ENCODE data around the gene MANBA.

Gene MANBA

GRCh38 chr4:102612210-102612609 is 148.6 kb downstream of the MANBA start:
- H3K27me3 Mint-ChIP-seq, result no peaks in the 10 kb centered on the region
- H3K27ac Mint-ChIP-seq, result peak overlapping the region; percentile 98
- H3K4me3 Mint-ChIP-seq, result peak overlapping the region; percentile 84
- no peaks in the 10 kb centered on the region for H3K9me3 Mint-ChIP-seq
- H3K4me1 Mint-ChIP-seq, result peaks cover 89% of the 10 kb centered on the region
- peaks cover 70% of the 10 kb centered on the region for H3K36me3 Mint-ChIP-seq

- Mint-ChIP-seq H3K27me3 (no peaks in the 10 kb centered on the region), H3K4me3 (no peak overlapping the region), H3K9me3 (no peaks in the 10 kb centered on the region), H3K4me1 (peaks cover 82% of the 10 kb centered on the region), H3K36me3 (peaks cover 63% of the 10 kb centered on the region), H3K27ac (peak overlapping the region; percentile 46)
Measured at GRCh38 chr4:102610476-102610875, 150.3 kb downstream of the MANBA start.

GRCh38 chr4:102610007-102610406 is 150.8 kb downstream of the MANBA start:
- H3K27me3 Mint-ChIP-seq, result no peaks in the 10 kb centered on the region
- peak overlapping the region; percentile 2 for H3K27ac Mint-ChIP-seq
- H3K4me3 Mint-ChIP-seq, result no peak overlapping the region
- peaks cover 62% of the 10 kb centered on the region for H3K36me3 Mint-ChIP-seq
- H3K4me1 Mint-ChIP-seq, result peaks cover 79% of the 10 kb centered on the region
- no peaks in the 10 kb centered on the region for H3K9me3 Mint-ChIP-seq

DNA sequence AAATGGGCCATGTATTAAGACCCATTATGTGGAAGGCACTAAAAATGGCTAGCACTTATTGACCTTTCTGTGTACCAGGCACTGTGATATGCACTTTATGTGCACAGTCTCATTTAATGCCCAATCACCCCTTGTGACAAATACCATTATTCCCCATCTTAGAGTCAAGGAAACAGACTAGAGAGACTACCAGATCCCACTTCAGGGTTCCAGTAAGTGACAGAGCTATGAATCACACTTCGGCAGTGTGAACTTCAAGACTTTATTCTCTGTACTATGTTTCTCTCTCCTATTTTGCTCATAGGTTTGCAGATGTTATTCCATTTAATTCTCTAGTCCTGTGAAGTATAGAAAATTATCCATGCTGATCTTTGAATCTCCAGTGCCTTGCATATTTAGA is 152.6 kb downstream of the MANBA start:
- Mint-ChIP-seq H3K9me3 (no peaks in the 10 kb centered on the region), H3K4me3 (peak overlapping the region; percentile 11), H3K27ac (peak overlapping the region; percentile 24), H3K4me1 (peaks cover 69% of the 10 kb centered on the region), H3K36me3 (peaks cover 58% of the 10 kb centered on the region), H3K27me3 (no peaks in the 10 kb centered on the region)

- Mint-ChIP-seq H3K36me3 (peaks cover 53% of the 10 kb centered on the region), H3K9me3 (no peaks in the 10 kb centered on the region), H3K27ac (peak overlapping the region; percentile 66), H3K4me3 (no peak overlapping the region), H3K4me1 (peaks cover 59% of the 10 kb centered on the region), H3K27me3 (no peaks in the 10 kb centered on the region)
Measured at GRCh38 chr4:102606846-102607450, 153.8 kb downstream of the MANBA start.

DNA sequence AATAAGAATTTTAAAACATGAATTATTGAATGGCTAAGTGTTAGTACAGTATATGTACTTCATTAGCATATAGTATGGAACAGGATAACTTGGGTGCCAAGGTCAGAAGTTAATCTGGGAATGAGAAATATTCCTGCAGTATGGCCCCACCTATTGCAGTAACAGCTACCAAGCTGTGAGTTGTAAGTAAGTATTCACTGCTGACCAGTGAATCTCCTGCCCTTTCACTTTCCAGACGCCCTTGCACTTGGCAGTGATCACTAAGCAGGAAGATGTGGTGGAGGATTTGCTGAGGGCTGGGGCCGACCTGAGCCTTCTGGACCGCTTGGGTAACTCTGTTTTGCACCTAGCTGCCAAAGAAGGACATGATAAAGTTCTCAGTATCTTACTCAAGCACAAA is 154.5 kb downstream of the MANBA start:
- H3K27ac Mint-ChIP-seq, result peak overlapping the region; percentile 66
- no peak overlapping the region for H3K4me3 Mint-ChIP-seq
- H3K9me3 Mint-ChIP-seq, result no peaks in the 10 kb centered on the region
- peaks cover 53% of the 10 kb centered on the region for H3K36me3 Mint-ChIP-seq
- no peaks in the 10 kb centered on the region for H3K27me3 Mint-ChIP-seq
- H3K4me1 Mint-ChIP-seq, result peaks cover 58% of the 10 kb centered on the region

DNA sequence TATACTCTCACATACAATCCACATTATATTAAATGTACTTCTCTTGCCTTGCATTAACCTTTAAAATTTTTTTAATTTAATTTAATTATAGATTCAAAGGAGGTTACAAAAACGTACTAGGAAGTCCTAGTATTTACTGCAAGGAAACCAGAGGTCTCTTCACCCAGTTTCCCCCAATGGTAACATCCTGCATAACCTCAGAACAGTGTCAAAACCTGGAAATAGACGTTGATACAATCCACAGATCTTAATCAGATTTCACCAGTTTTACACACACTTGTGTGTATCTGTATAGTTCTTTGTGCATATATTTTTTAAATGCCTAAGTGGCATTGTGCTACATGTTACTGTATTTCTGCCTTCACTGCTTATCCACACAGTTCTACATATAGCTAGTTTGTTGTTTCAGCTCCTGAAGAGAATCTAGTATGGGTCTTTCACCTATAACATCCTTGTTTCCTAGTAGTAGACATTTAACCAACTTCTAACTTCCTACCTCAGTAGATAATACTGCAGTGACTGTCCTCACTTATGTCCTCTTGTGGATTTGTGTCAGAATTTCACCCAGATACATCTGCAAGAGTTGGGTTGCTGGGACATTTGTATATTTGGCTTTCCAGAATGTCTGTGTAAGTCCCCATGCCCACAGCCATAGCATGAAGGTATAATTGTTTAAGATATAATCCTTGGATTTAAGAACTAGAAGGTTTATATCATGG is 156.4 kb downstream of the MANBA start:
- Mint-ChIP-seq H3K27me3 (no peaks in the 10 kb centered on the region), H3K27ac (peak overlapping the region; percentile 87)

DNA sequence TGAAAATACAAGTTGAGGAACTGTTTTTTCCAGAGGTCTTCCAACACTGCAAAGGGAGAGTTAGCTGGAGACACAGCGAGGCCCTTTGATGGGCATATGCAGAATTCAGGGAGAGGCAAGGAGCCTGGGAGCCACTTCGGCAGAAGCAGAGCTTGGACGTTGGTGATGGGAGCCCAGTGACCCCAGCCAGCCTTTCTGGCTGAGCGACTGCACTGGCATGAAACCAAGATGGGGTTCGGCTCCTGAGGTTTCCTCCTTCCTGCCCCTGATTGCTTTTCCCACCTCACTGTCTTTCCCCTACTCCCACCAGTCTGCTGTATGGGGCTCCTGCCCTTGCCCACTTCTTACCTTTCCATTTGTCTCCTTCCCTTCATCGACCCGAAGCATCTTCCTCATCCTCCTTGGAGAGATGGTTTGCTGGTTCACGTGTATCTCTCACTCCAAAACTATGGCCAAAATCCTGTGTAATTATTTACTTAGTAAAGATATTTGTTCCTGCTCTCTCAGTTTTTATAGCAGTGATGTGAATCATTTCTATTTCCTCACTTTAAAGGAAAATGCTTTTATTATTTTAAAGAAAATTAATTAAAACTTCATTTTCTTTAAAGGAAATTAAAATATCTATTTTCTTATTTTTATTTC is 159.1 kb downstream of the MANBA start:
- H3K9me3 Mint-ChIP-seq, result no peaks in the 10 kb centered on the region
- no peaks in the 10 kb centered on the region for H3K27me3 Mint-ChIP-seq
- peaks cover 56% of the 10 kb centered on the region for H3K36me3 Mint-ChIP-seq
- H3K27ac Mint-ChIP-seq, result peak overlapping the region; percentile 63
- H3K4me1 Mint-ChIP-seq, result peaks cover 64% of the 10 kb centered on the region
- H3K4me3 Mint-ChIP-seq, result no peak overlapping the region

More for the DNA sequence above, 156.4 kb downstream of the MANBA start:
- H3K4me1 Mint-ChIP-seq, result peaks cover 62% of the 10 kb centered on the region
- H3K4me3 Mint-ChIP-seq, result no peak overlapping the region
- no peaks in the 10 kb centered on the region for H3K9me3 Mint-ChIP-seq
- H3K36me3 Mint-ChIP-seq, result peaks cover 53% of the 10 kb centered on the region

GRCh38 chr4:102600689-102601088 is 160.1 kb downstream of the MANBA start:
- peaks cover 72% of the 10 kb centered on the region for H3K4me1 Mint-ChIP-seq
- no peaks in the 10 kb centered on the region for H3K27me3 Mint-ChIP-seq
- H3K9me3 Mint-ChIP-seq, result no peaks in the 10 kb centered on the region
- H3K36me3 Mint-ChIP-seq, result peaks cover 62% of the 10 kb centered on the region
- H3K4me3 Mint-ChIP-seq, result peak overlapping the region; percentile 39
- peak overlapping the region; percentile 66 for H3K27ac Mint-ChIP-seq

GRCh38 chr4:102599886-102600285 is 160.9 kb downstream of the MANBA start:
- peaks cover 64% of the 10 kb centered on the region for H3K36me3 Mint-ChIP-seq
- H3K27ac Mint-ChIP-seq, result peak overlapping the region; percentile 66
- no peaks in the 10 kb centered on the region for H3K9me3 Mint-ChIP-seq
- H3K4me1 Mint-ChIP-seq, result peaks cover 76% of the 10 kb centered on the region
- peak overlapping the region; percentile 15 for H3K4me3 Mint-ChIP-seq
- no peaks in the 10 kb centered on the region for H3K27me3 Mint-ChIP-seq

DNA sequence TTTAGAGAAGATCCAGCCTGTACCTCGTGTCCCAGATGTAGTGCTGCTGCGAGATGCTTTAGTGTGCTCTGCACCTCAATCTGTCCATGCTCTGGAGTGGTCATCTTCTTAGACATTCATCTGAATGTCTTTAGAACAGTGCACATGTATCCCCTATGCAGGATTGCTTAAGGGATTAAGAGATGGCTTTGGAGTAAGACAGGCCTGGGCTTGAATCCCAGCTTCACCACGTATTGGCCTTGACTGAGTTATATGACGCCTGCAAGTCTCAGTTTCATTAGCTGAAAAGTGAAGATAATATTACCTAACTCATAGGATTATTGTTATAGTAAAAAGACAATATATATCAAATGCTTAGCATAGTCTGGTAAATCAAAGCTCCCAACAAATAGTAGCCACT is 161.3 kb downstream of the MANBA start:
- Mint-ChIP-seq H3K4me1 (peaks cover 79% of the 10 kb centered on the region), H3K27me3 (no peaks in the 10 kb centered on the region), H3K9me3 (no peaks in the 10 kb centered on the region), H3K27ac (peak overlapping the region; percentile 91), H3K36me3 (peaks cover 62% of the 10 kb centered on the region), H3K4me3 (peak overlapping the region; percentile 40)

DNA sequence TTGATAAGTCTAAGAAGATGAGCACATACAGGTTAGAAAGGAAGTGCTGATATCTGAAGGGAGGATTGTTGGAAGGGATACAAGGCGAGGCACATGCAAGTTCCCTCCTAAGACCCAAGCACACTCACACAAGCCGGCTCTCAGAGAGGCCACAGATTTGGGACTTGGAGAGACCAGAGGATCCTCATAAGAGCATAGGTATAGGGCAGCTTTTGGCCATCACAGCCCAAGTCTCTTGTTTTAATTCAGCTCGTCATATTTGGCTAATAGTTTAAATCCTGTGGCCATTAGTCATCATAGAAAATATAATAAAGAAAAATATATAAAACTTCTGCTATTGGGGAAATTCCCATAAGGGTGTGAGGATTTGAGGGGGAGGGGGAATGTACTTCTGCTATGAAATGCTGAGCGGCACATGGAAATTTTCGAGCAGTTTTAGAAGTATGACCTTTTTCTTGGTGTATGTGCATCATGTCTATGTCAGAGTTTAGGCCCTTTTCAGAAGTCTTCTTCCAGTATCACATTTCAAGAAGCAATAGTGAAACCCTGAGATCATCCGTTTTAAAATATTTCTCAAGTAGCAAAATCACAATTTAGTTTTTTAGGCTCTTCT is 161.9 kb downstream of the MANBA start:
- H3K36me3 Mint-ChIP-seq, result peaks cover 65% of the 10 kb centered on the region
- peaks cover 85% of the 10 kb centered on the region for H3K4me1 Mint-ChIP-seq
- H3K27ac Mint-ChIP-seq, result peak overlapping the region; percentile 91
- no peaks in the 10 kb centered on the region for H3K27me3 Mint-ChIP-seq
- peak overlapping the region; percentile 66 for H3K4me3 Mint-ChIP-seq
- H3K9me3 Mint-ChIP-seq, result no peaks in the 10 kb centered on the region

- peaks cover 83% of the 10 kb centered on the region for H3K4me1 Mint-ChIP-seq
- peaks cover 61% of the 10 kb centered on the region for H3K36me3 Mint-ChIP-seq
- H3K4me3 Mint-ChIP-seq, result peak overlapping the region; percentile 66
- no peaks in the 10 kb centered on the region for H3K9me3 Mint-ChIP-seq
- no peaks in the 10 kb centered on the region for H3K27me3 Mint-ChIP-seq
- peak overlapping the region; percentile 91 for H3K27ac Mint-ChIP-seq
Measured at GRCh38 chr4:102598086-102598761, 162.5 kb downstream of the MANBA start.

DNA sequence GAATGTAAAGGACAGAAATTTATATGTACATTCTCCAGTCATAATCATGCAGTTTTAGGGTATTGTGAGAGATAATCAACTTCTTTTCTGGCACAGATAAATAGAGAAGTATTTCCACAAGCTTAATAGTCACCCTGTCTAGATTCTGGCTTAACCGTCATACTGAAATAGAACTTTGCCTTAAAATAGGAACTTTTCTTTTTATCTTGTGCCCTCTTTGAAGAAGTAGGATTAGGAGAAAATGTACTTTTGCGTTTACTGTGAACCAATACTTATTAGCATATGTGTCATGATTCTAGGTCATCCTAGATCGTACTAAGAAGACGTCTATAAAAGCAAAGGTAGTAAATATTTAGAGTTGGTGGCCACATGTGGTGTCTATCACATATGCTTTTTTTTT is 164.2 kb downstream of the MANBA start:
- no peak overlapping the region for H3K4me3 Mint-ChIP-seq
- H3K9me3 Mint-ChIP-seq, result no peaks in the 10 kb centered on the region
- no peaks in the 10 kb centered on the region for H3K27me3 Mint-ChIP-seq
- H3K36me3 Mint-ChIP-seq, result peaks cover 70% of the 10 kb centered on the region
- H3K27ac Mint-ChIP-seq, result peak overlapping the region; percentile 81
- peaks cover 94% of the 10 kb centered on the region for H3K4me1 Mint-ChIP-seq

DNA sequence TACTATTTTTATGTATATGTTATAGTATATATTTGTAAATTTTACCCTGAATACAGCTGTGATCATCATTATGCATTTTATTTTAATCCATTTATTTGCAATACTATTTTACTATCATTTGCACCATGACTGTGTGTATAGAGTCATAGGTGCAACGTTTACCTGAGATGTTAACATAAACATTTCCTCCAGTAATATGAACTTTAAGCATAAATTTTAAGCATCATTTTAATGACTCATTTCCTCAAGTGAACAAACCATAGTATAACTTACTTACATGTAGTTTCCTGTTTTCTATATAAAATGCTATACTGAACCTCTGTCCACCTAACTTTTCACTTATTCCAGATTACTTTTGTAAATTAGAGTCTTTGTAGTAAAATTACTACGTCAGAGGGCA is 166.8 kb downstream of the MANBA start:
- Mint-ChIP-seq H3K27ac (peak overlapping the region; percentile 67), H3K4me3 (no peak overlapping the region), H3K4me1 (peaks cover 93% of the 10 kb centered on the region), H3K36me3 (peaks cover 77% of the 10 kb centered on the region), H3K9me3 (no peaks in the 10 kb centered on the region), H3K27me3 (no peaks in the 10 kb centered on the region)

Measured in activated naive CD4-positive, alpha-beta T cell treated with anti-CD3 and anti-CD28 coated beads, Interleukin-2, amount 50 U/mL, for 24 hours (primary cell).